ENCODE measurements around the gene BTN2A1. TPM values are rescaled to one million over a fixed set of nuclear protein-coding genes. Genes with fewer than 3 reads are reported as not detected.

The BTN2A1 gene
- total RNA-seq, 1 experiment from 2014 or later, result 15.0 TPM

GRCh38 chr6:26494117-26494516, 36.4 kb downstream of the BTN2A1 start:
- Histone ChIP-seq H3K27me3 (replicated peaks; ENCODE audit: control insufficient read depth, insufficient read depth, low read length) (no peaks in the 10 kb centered on the region), H3K36me3 (ENCODE audit: control insufficient read depth, insufficient read depth, low read length) (no peaks in the 10 kb centered on the region), H3K9me3 (no peaks in the 10 kb centered on the region), H3K4me1 (peaks cover 47% of the 10 kb centered on the region), H3K4me3 (ENCODE audit: low read depth, low read length) (no peak overlapping the region)
- no TSS peak for BruUV-seq (replicated peaks)
- no peaks in the 10 kb centered on the region for H3K9me3 Mint-ChIP-seq (ENCODE audit: unreplicated experiment)
- no peak for TF ChIP-seq CTCF (IDR thresholded peaks at IDR 0.05; ENCODE audit: insufficient read depth in 1 of 2, low read depth in 1 of 2, low read length in 1 of 2, severe bottlenecking in 1 of 2, unreplicated experiment in 1 of 2)
- intact Hi-C loops (cut with micrococcal nuclease; ENCODE audit: unreplicated experiment), result no loop called here
- POLR2A ChIA-PET, result no interaction called here
- no peaks in the 10 kb centered on the region for H3K27me3 Mint-ChIP-seq (ENCODE audit: insufficient read depth, unreplicated experiment)
- peaks cover 37% of the 10 kb centered on the region for H3K4me1 Mint-ChIP-seq (ENCODE audit: low read depth, unreplicated experiment)
- no peak overlapping the region for H3K4me3 Mint-ChIP-seq (ENCODE audit: unreplicated experiment)
- CTCF ChIA-PET, result interaction anchor here (1.0 kb wide), 1 partner anchor 153 kb away, joined by 3 read pairs; no protein-coding TSS in a partner anchor
- no peaks in the 10 kb centered on the region for H3K36me3 Mint-ChIP-seq (ENCODE audit: insufficient read depth, unreplicated experiment)
- DNase-seq, result no peak
- H3K27ac Mint-ChIP-seq (ENCODE audit: unreplicated experiment), result peak overlapping the region; percentile 66

GRCh38 chr6:26495281-26495680, 37.5 kb downstream of the BTN2A1 start:
- Histone ChIP-seq H3K4me3 (ENCODE audit: low read depth, low read length) (no peak overlapping the region), H3K9me3 (no peaks in the 10 kb centered on the region), H3K36me3 (ENCODE audit: control insufficient read depth, insufficient read depth, low read length) (no peaks in the 10 kb centered on the region), H3K4me1 (peaks cover 43% of the 10 kb centered on the region), H3K27me3 (replicated peaks; ENCODE audit: control insufficient read depth, insufficient read depth, low read length) (no peaks in the 10 kb centered on the region)
- ChIA-PET CTCF (interaction anchor here (0.8 kb wide), 1 partner anchor 51 kb away, joined by 3 read pairs; no protein-coding TSS in a partner anchor), POLR2A (no interaction called here)
- Mint-ChIP-seq H3K27me3 (ENCODE audit: insufficient read depth, unreplicated experiment) (no peaks in the 10 kb centered on the region), H3K4me3 (ENCODE audit: unreplicated experiment) (no peak overlapping the region), H3K9me3 (ENCODE audit: unreplicated experiment) (no peaks in the 10 kb centered on the region), H3K36me3 (ENCODE audit: insufficient read depth, unreplicated experiment) (no peaks in the 10 kb centered on the region), H3K27ac (ENCODE audit: unreplicated experiment) (no peak overlapping the region), H3K4me1 (ENCODE audit: low read depth, unreplicated experiment) (peaks cover 33% of the 10 kb centered on the region)
- TF ChIP-seq CTCF (IDR thresholded peaks at IDR 0.05; ENCODE audit: insufficient read depth in 1 of 2, low read depth in 1 of 2, low read length in 1 of 2, severe bottlenecking in 1 of 2, unreplicated experiment in 1 of 2), result no peak
- intact Hi-C loops (cut with micrococcal nuclease; ENCODE audit: unreplicated experiment), result no loop called here
- no peak for DNase-seq
- no TSS peak for BruUV-seq (replicated peaks)

GRCh38 chr6:26497610-26498009, 39.9 kb downstream of the BTN2A1 start:
- no peak for DNase-seq
- Mint-ChIP-seq H3K9me3 (ENCODE audit: unreplicated experiment) (no peaks in the 10 kb centered on the region), H3K4me1 (ENCODE audit: low read depth, unreplicated experiment) (peaks cover 30% of the 10 kb centered on the region), H3K27me3 (ENCODE audit: insufficient read depth, unreplicated experiment) (no peaks in the 10 kb centered on the region), H3K36me3 (ENCODE audit: insufficient read depth, unreplicated experiment) (no peaks in the 10 kb centered on the region), H3K27ac (ENCODE audit: unreplicated experiment) (no peak overlapping the region), H3K4me3 (ENCODE audit: unreplicated experiment) (no peak overlapping the region)
- intact Hi-C loops (cut with micrococcal nuclease; ENCODE audit: unreplicated experiment), result no loop called here
- Histone ChIP-seq H3K4me1 (peaks cover 38% of the 10 kb centered on the region), H3K27me3 (replicated peaks; ENCODE audit: control insufficient read depth, insufficient read depth, low read length) (no peaks in the 10 kb centered on the region), H3K9me3 (no peaks in the 10 kb centered on the region), H3K4me3 (ENCODE audit: low read depth, low read length) (no peak overlapping the region), H3K36me3 (ENCODE audit: control insufficient read depth, insufficient read depth, low read length) (no peaks in the 10 kb centered on the region)
- ChIA-PET POLR2A (no interaction called here), CTCF (interaction anchor here (1.5 kb wide), 1 partner anchor 156 kb away, joined by 7 read pairs; no protein-coding TSS in a partner anchor)
- no TSS peak for BruUV-seq (replicated peaks)
- TF ChIP-seq CTCF (IDR thresholded peaks at IDR 0.05; ENCODE audit: insufficient read depth in 1 of 2, low read depth in 1 of 2, low read length in 1 of 2, severe bottlenecking in 1 of 2, unreplicated experiment in 1 of 2), result no peak
